ENCODE measurements around the gene ZNF669. TPM values are rescaled to one million over a fixed set of nuclear protein-coding genes. Genes with fewer than 3 reads are reported as not detected.

The ZNF669 gene
- total RNA-seq, 1 donor = 10.1 TPM

DNA sequence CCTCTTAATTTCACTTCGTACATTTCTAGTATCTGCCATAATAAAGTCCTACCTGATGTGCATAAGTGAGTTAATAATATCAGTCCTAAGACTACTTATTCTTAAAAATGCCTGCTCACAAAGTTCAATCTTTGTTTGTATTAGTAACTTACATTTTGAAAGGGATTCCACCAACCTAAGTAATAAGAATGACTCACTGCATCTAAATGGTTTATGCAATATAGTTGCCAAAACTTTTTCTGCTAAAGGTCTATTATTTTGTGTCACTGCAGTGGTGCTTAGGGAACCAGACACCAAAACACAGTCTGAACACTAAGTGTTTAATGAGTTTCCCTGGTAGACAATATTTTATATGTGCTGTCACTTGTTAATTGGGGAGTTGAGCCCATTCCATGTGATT is 1.8 kb downstream of the ZNF669 start:
- Histone ChIP-seq H3K4me1 (ENCODE audit: insufficient read depth, low read length) (peaks cover 15% of the 10 kb centered on the region), H4K20me1 (ENCODE audit: insufficient read depth, low read length) (peaks cover 13% of the 10 kb centered on the region), H3K9me3 (ENCODE audit: low read depth, low read length) (peaks cover 14% of the 10 kb centered on the region), H3K4me2 (ENCODE audit: insufficient read depth, low read length) (peak overlapping the region; percentile 91), H3K27ac (ENCODE audit: low read depth, low read length) (no peak overlapping the region), H2AFZ (ENCODE audit: low read length) (no peak overlapping the region), H3K27me3 (ENCODE audit: insufficient read depth, low read length) (no peaks in the 10 kb centered on the region), H3K36me3 (ENCODE audit: insufficient read depth, low read length) (peaks cover 25% of the 10 kb centered on the region), H3K79me2 (ENCODE audit: insufficient read depth, low read length) (peaks cover 29% of the 10 kb centered on the region), H3K4me3 (ENCODE audit: insufficient read depth, low read length) (no peak overlapping the region)
- TF ChIP-seq, protein P1, sequence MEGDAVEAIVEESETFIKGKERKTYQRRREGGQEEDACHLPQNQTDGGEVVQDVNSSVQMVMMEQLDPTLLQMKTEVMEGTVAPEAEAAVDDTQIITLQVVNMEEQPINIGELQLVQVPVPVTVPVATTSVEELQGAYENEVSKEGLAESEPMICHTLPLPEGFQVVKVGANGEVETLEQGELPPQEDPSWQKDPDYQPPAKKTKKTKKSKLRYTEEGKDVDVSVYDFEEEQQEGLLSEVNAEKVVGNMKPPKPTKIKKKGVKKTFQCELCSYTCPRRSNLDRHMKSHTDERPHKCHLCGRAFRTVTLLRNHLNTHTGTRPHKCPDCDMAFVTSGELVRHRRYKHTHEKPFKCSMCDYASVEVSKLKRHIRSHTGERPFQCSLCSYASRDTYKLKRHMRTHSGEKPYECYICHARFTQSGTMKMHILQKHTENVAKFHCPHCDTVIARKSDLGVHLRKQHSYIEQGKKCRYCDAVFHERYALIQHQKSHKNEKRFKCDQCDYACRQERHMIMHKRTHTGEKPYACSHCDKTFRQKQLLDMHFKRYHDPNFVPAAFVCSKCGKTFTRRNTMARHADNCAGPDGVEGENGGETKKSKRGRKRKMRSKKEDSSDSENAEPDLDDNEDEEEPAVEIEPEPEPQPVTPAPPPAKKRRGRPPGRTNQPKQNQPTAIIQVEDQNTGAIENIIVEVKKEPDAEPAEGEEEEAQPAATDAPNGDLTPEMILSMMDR (IDR thresholded peaks at IDR 0.05; ENCODE audit: extremely low read depth, low read depth, low read length) = no peak
- DNase-seq (ENCODE audit: insufficient read length, low spot score, missing footprints) = peak; percentile 73

DNA sequence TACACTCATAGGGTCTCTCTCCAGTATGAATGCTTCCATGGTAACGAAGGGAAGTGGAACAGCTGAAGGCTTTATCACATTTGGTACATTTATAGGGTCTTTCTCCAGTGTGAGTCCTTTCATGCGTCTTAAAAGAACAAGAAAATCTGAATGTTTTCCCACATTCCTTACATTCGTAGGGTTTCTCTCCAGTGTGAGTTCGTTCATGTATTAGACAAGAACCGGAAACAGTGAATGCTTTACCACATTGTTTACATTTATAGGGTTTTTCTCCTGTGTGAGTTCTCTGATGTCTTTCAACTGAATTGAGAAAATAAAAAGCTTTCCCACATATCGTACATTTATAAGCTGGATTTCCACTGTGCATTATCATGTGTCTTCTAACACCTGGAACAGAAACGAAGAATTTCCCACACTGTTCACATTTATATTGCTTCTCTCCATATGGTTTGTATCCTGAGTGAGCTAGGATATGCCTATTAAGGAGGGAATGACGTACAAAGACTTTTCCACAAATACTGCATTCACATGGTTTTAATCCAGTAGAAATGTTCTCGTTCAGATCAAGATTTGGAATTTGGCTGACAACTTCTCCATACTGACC is 3.4 kb downstream of the ZNF669 start:
- no peaks in the 10 kb centered on the region for H3K27me3 ChIP-seq (ENCODE audit: insufficient read depth, low read length)
- H4K20me1 ChIP-seq (ENCODE audit: insufficient read depth, low read length) = peaks cover 13% of the 10 kb centered on the region
- peaks cover 15% of the 10 kb centered on the region for H3K4me1 ChIP-seq (ENCODE audit: insufficient read depth, low read length)
- H3K27ac ChIP-seq (ENCODE audit: low read depth, low read length) = no peak overlapping the region
- H3K36me3 ChIP-seq (ENCODE audit: insufficient read depth, low read length) = peaks cover 25% of the 10 kb centered on the region
- H3K4me3 ChIP-seq (ENCODE audit: insufficient read depth, low read length) = no peak overlapping the region
- no peak overlapping the region for H2AFZ ChIP-seq (ENCODE audit: low read length)
- peaks cover 14% of the 10 kb centered on the region for H3K9me3 ChIP-seq (ENCODE audit: low read depth, low read length)
- TF ChIP-seq, protein P1 (IDR thresholded peaks at IDR 0.05; ENCODE audit: extremely low read depth, low read depth, low read length) = no peak
- DNase-seq (ENCODE audit: insufficient read length, low spot score, missing footprints) = no peak
- peaks cover 29% of the 10 kb centered on the region for H3K79me2 ChIP-seq (ENCODE audit: insufficient read depth, low read length)
- H3K4me2 ChIP-seq (ENCODE audit: insufficient read depth, low read length) = no peak overlapping the region

DNA sequence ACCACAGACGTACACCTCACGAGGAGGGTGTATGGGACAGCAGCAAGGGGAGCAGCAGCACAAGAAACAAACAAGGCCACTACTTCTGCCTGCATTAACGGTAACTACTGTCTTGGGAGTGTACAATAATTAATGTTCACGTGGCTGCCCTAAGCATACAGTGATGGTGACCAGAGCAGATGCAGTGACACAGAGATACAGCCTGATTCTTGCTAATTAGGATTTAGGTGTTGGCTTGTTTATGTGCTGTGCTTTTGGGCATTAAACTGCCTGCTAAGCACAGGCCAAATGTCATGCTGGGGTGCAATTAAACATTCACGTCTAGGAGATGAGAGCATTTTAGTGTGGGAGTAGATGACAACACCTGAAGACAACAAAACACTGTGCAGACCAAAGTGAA is 7.2 kb downstream of the ZNF669 start:
- no peak overlapping the region for H2AFZ ChIP-seq (ENCODE audit: low read length)
- no peak overlapping the region for H3K4me2 ChIP-seq (ENCODE audit: insufficient read depth, low read length)
- H3K79me2 ChIP-seq (ENCODE audit: insufficient read depth, low read length) = peaks cover 14% of the 10 kb centered on the region
- no peak overlapping the region for H3K27ac ChIP-seq (ENCODE audit: low read depth, low read length)
- no peak for DNase-seq (ENCODE audit: insufficient read length, low spot score, missing footprints)
- H3K9me3 ChIP-seq (ENCODE audit: low read depth, low read length) = peaks cover 14% of the 10 kb centered on the region
- peaks cover 22% of the 10 kb centered on the region for H3K36me3 ChIP-seq (ENCODE audit: insufficient read depth, low read length)
- no peak overlapping the region for H3K4me3 ChIP-seq (ENCODE audit: insufficient read depth, low read length)
- TF ChIP-seq, protein P1 (IDR thresholded peaks at IDR 0.05; ENCODE audit: extremely low read depth, low read depth, low read length) = no peak
- H3K4me1 ChIP-seq (ENCODE audit: insufficient read depth, low read length) = no peaks in the 10 kb centered on the region
- H3K27me3 ChIP-seq (ENCODE audit: insufficient read depth, low read length) = no peaks in the 10 kb centered on the region
- peaks cover under 1% of the 10 kb centered on the region for H4K20me1 ChIP-seq (ENCODE audit: insufficient read depth, low read length)

DNA sequence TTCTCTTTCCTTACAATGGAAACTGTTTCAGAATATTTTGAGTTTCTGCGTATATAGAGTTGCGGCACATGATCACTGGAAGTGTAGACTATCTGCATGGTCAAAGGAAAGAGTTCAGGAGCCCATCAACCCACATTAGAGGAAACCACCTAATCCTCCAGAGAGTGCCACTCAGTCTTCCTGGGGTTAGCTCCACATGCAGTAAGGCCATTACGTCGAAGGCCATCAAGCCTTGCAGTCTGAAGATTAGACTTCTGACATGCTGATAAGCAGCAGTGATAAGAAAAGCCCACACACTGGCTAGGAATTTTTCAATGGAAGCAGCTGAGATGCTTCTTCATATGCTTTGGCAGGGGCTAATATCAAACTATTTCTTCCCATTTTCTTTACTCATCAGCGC is 7.6 kb downstream of the ZNF669 start:
- Histone ChIP-seq H3K9me3 (ENCODE audit: low read depth, low read length) (peaks cover 14% of the 10 kb centered on the region), H3K27ac (ENCODE audit: low read depth, low read length) (no peak overlapping the region), H3K27me3 (ENCODE audit: insufficient read depth, low read length) (no peaks in the 10 kb centered on the region), H3K4me3 (ENCODE audit: insufficient read depth, low read length) (no peak overlapping the region), H3K4me1 (ENCODE audit: insufficient read depth, low read length) (no peaks in the 10 kb centered on the region), H3K4me2 (ENCODE audit: insufficient read depth, low read length) (no peak overlapping the region), H3K36me3 (ENCODE audit: insufficient read depth, low read length) (peaks cover 18% of the 10 kb centered on the region), H3K79me2 (ENCODE audit: insufficient read depth, low read length) (peaks cover 10% of the 10 kb centered on the region), H4K20me1 (ENCODE audit: insufficient read depth, low read length) (no peaks in the 10 kb centered on the region), H2AFZ (ENCODE audit: low read length) (no peak overlapping the region)
- TF ChIP-seq, protein P1 (IDR thresholded peaks at IDR 0.05; ENCODE audit: extremely low read depth, low read depth, low read length) = no peak
- DNase-seq (ENCODE audit: insufficient read length, low spot score, missing footprints) = no peak
